ENCODE data around the gene FN3KRP. TPM values are rescaled to one million over a fixed set of nuclear protein-coding genes. Genes with fewer than 3 reads are reported as not detected.
A peak's percentile ranks its signal among the peaks of the same experiment; 100 is the strongest.

FN3KRP gene
- total RNA-seq, 1 experiment from 2014 or later, result 35.4 TPM

- intact Hi-C loops (cut with micrococcal nuclease; ENCODE audit: unreplicated experiment), result no loop called here
Measured at GRCh38 chr17:82698065-82698973, 18.2 kb upstream of the FN3KRP start, which contains the start of gene RAB40B. Gene RAB40B (minus strand): TSS chr17:82698698. CDS start chr17:82698596, 102 bp downstream.

GRCh38 chr17:82698974-82699442 is 17.5 kb upstream of the FN3KRP start:
- intact Hi-C loops (cut with micrococcal nuclease; ENCODE audit: unreplicated experiment), result no loop called here
- CTCF ChIA-PET, result no interaction called here
- no peak for TF ChIP-seq CTCF (conservative IDR thresholded peaks at IDR 0.05; ENCODE audit: low read depth, low read length)
- H3K4me3 ChIP-seq (ENCODE audit: low read depth, low read length, poor library complexity, severe bottlenecking), result peak overlapping the region; percentile 57
- peaks cover 8% of the 10 kb centered on the region for H3K9me3 ChIP-seq (ENCODE audit: low read depth, low read length, poor library complexity, severe bottlenecking)
- peaks cover 9% of the 10 kb centered on the region for H3K27me3 ChIP-seq (replicated peaks; ENCODE audit: insufficient read depth, low read depth, low read length, poor library complexity)
- H3K36me3 ChIP-seq (ENCODE audit: insufficient read depth, low read length, poor library complexity, severe bottlenecking), result no peaks in the 10 kb centered on the region
- no peak overlapping the region for H3K27ac ChIP-seq (ENCODE audit: low read depth, low read length, poor library complexity, severe bottlenecking)
- POLR2A ChIA-PET (ENCODE audit: low non-redundant PET), result interaction anchor here (0.6 kb wide), 1 partner anchor 21 kb away, joined by 13 read pairs; no protein-coding TSS in a partner anchor
- BruUV-seq (replicated peaks), result no TSS peak
- peak; percentile 33 for DNase-seq (ENCODE audit: low spot score)
- no peaks in the 10 kb centered on the region for H3K4me1 ChIP-seq (ENCODE audit: insufficient read depth, low read length, poor library complexity, severe bottlenecking)

More at GRCh38 chr17:82698065-82698973, 18.2 kb upstream of the FN3KRP start, which contains the start of gene RAB40B:
- ChIA-PET CTCF (no interaction called here), POLR2A (ENCODE audit: low non-redundant PET) (interaction anchor here (0.6 kb wide), 1 partner anchor 20 kb away, joined by 13 read pairs; no protein-coding TSS in a partner anchor)
- H3K9me3 ChIP-seq (ENCODE audit: low read depth, low read length, poor library complexity, severe bottlenecking), result peaks cover 8% of the 10 kb centered on the region
- TF ChIP-seq CTCF (conservative IDR thresholded peaks at IDR 0.05; ENCODE audit: low read depth, low read length) (no peak), EZH2 (IDR thresholded peaks at IDR 0.05; ENCODE audit: borderline replicate concordance, low read depth, low read length, poor library complexity, severe bottlenecking) (no peak)
- H3K27me3 ChIP-seq (replicated peaks; ENCODE audit: insufficient read depth, low read depth, low read length, poor library complexity), result peaks cover 9% of the 10 kb centered on the region
- peak within 1 kb of the TSS; percentile 57 for H3K4me3 ChIP-seq (ENCODE audit: low read depth, low read length, poor library complexity, severe bottlenecking)
- BruUV-seq (replicated peaks), result no TSS peak
- H3K27ac ChIP-seq (ENCODE audit: low read depth, low read length, poor library complexity, severe bottlenecking), result no peak within 1 kb of the TSS
- no peaks in the 10 kb centered on the region for H3K36me3 ChIP-seq (ENCODE audit: insufficient read depth, low read length, poor library complexity, severe bottlenecking)
- DNase-seq (ENCODE audit: low spot score), result peak; percentile 99
- no peaks in the 10 kb centered on the region for H3K4me1 ChIP-seq (ENCODE audit: insufficient read depth, low read length, poor library complexity, severe bottlenecking)

- DNase-seq (ENCODE audit: low spot score), result no peak
- H3K27me3 ChIP-seq (replicated peaks; ENCODE audit: insufficient read depth, low read depth, low read length, poor library complexity), result peaks cover 9% of the 10 kb centered on the region
- intact Hi-C loops (cut with micrococcal nuclease; ENCODE audit: unreplicated experiment), result no loop called here
- POLR2A ChIA-PET (ENCODE audit: low non-redundant PET), result no interaction called here
- H3K36me3 ChIP-seq (ENCODE audit: insufficient read depth, low read length, poor library complexity, severe bottlenecking), result no peaks in the 10 kb centered on the region
- no peak for TF ChIP-seq EZH2 (IDR thresholded peaks at IDR 0.05; ENCODE audit: borderline replicate concordance, low read depth, low read length, poor library complexity, severe bottlenecking)
- no peak for TF ChIP-seq CTCF (conservative IDR thresholded peaks at IDR 0.05; ENCODE audit: low read depth, low read length)
- peak overlapping the region; percentile 57 for H3K4me3 ChIP-seq (ENCODE audit: low read depth, low read length, poor library complexity, severe bottlenecking)
- H3K9me3 ChIP-seq (ENCODE audit: low read depth, low read length, poor library complexity, severe bottlenecking), result peaks cover 7% of the 10 kb centered on the region
- no TSS peak for BruUV-seq (replicated peaks)
- H3K4me1 ChIP-seq (ENCODE audit: insufficient read depth, low read length, poor library complexity, severe bottlenecking), result no peaks in the 10 kb centered on the region
- H3K27ac ChIP-seq (ENCODE audit: low read depth, low read length, poor library complexity, severe bottlenecking), result no peak overlapping the region
- CTCF ChIA-PET, result no interaction called here
Measured at GRCh38 chr17:82699551-82699950, 17.0 kb upstream of the FN3KRP start.
